K562 (cell line): ENCODE results near the gene USP38. TPM values are rescaled to one million over a fixed set of nuclear protein-coding genes. Genes with fewer than 3 reads are reported as not detected.

Experiments used
- E2F6 ChIP-seq, 2 experiments: IDR thresholded peaks; 2 replicates each; pipeline ENCODE4 v1.6.1; 2011; ENCODE audit warnings: borderline replicate concordance in 1 of 2, control low read depth in 1 of 2, low read depth in 1 of 2, low read length in 1 of 2, mild to moderate bottlenecking in 1 of 2, mixed read lengths in 1 of 2, moderate library complexity in 1 of 2; ENCODE audit not compliant: insufficient read depth in 1 of 2, insufficient read length in 1 of 2, poor library complexity in 1 of 2, severe bottlenecking in 1 of 2; ENCODE audit errors: extremely low read depth in 1 of 2
- E4F1 ChIP-seq: fragments of 250-450 bp; sonication (Bioruptor Pico); IDR thresholded peaks from 2 replicates; pipeline ENCODE4 v1.5.0; 2021; ENCODE audit warnings: mild to moderate bottlenecking, borderline replicate concordance
- NFE2 ChIP-seq: IDR thresholded peaks from 2 replicates; pipeline ENCODE4 v1.6.1; 2014; ENCODE audit warnings: antibody characterized with exemption, low read depth
- PKNOX1 ChIP-seq: fragments of 450-650 bp; IDR thresholded peaks from 2 replicates; pipeline ENCODE4 v1.6.1; 2016
- SIX5 ChIP-seq, 2 experiments: IDR thresholded peaks; 2 replicates each; pipeline ENCODE4 v1.6.1; 2011; ENCODE audit warnings: low read length in 2 of 2, borderline replicate concordance in 1 of 2, low read depth in 1 of 2, mild to moderate bottlenecking in 1 of 2, moderate library complexity in 1 of 2; ENCODE audit not compliant: insufficient read depth in 1 of 2
- ZNF740 ChIP-seq, 3 experiments: fragments of 200-800 bp in 1 of 3; sonication (Bioruptor generic) in 1 of 3; sonication (generic) in 1 of 3; formaldehyde crosslinking in 1 of 3; IDR thresholded peaks; 2 replicates each; pipeline versions ENCODE4 v1.6.1 to v1.8.0; 2016 to 2022; ENCODE audit warnings: mild to moderate bottlenecking in 2 of 3, missing compliant biosample characterization in 2 of 3, missing genetic modification characterization in 2 of 3, missing genetic modification reagents in 1 of 3
- polyA plus RNA-seq, 8 experiments: library from polyadenylated mRNA; depleted of rRNA in 4 of 8; stranded (reverse) in 5 of 8; unstranded in 3 of 8; fragments of >200 nt; fragmentation: Nextera tagmentation in 2 of 8; fragmentation: Illumina TruSeq in 1 of 8; extraction: Ambion mirVana in 2 of 8; extraction: Trizol in 1 of 8; gene quantifications; 2 replicates each; pipeline versions ENCODE4 v1.2.1 to v1.2.3, GENCODE V29; 2011 to 2014; ENCODE audit warnings: inconsistent platforms in 1 of 8, missing spikeins in 1 of 8
- total RNA-seq, 7 experiments: library from RNA; depleted of rRNA in 6 of 7; stranded (reverse); fragments of >200 nt in 6 of 7; fragmentation: Illumina TruSeq in 2 of 7; extraction: Trizol in 2 of 7; gene quantifications; 2 replicates each; pipeline versions ENCODE4 v1.2.1 to v1.2.3, GENCODE V29; 2011 to 2021; ENCODE audit warnings: low replicate concordance in 1 of 7
- TF ChIP-seq, protein P1 (sequence below), 2 experiments: fragments of 150-350 bp in 1 of 2; IDR thresholded peaks; 2 replicates each; pipeline ENCODE4 v1.6.1; 2012 to 2016; ENCODE audit warnings: low read depth in 2 of 2, low read length in 2 of 2, mild to moderate bottlenecking in 1 of 2, moderate library complexity in 1 of 2
- TF ChIP-seq, protein P2 (sequence below): fragments of 450-650 bp; IDR thresholded peaks from 2 replicates; pipeline ENCODE4 v1.6.1; 2016; ENCODE audit warnings: borderline replicate concordance
- TF ChIP-seq, protein P3 (sequence below): fragments of 200-800 bp; sonication (Bioruptor generic); IDR thresholded peaks from 2 replicates; pipeline ENCODE4 v1.6.1; 2017; ENCODE audit warnings: missing genetic modification characterization, missing compliant biosample characterization

Gene USP38
- total and polyA plus RNA-seq, 9 of the 15 experiments (the other 6 are each of a cell fraction or from before 2014, with no cell fraction given) = 4.2 to 20.6 (median 11.2) TPM

DNA sequence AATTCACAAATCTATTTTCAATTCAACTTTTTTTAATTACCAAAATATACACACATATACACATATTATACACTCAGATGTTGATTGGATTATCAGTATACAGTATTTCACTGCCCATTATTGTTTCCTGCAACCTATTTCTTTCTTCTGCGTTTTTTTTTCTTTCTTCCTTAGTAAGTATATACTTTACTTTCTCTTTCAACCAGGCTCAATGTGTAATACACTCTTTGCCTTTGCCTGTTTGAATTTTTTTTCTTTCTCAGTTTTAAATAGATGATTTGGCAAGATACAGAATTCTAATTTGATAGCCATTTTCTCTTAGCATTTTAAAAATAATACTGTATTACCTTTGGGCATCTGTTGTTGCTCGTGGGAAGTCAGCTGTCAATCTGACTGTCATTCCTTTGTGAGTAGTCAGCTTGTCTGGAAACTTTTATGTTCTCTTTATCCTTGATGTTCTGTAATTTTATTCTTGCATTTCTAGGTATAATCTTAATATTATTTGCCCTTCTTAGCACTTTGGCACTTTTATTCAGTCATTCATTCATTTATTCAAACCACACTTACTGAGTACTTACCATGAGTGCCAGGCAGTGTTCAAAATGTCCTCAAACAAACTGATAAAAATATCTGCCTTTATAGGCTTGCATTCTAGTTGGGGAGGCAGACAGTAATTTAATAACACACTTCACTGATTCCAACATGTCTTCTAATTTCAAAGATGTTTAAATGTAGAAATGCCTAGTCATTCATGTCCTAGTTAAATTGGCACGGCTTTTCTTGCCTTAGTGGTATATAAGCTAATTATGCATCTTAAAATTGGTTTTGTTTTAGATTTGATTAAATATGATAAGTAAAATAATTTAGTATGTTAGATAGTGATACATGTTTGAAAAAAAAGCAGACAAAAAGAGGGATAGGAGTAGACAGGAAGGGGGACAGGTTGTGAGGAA is 3.7 kb downstream of the USP38 start (continued):
- TF ChIP-seq, protein P1, sequence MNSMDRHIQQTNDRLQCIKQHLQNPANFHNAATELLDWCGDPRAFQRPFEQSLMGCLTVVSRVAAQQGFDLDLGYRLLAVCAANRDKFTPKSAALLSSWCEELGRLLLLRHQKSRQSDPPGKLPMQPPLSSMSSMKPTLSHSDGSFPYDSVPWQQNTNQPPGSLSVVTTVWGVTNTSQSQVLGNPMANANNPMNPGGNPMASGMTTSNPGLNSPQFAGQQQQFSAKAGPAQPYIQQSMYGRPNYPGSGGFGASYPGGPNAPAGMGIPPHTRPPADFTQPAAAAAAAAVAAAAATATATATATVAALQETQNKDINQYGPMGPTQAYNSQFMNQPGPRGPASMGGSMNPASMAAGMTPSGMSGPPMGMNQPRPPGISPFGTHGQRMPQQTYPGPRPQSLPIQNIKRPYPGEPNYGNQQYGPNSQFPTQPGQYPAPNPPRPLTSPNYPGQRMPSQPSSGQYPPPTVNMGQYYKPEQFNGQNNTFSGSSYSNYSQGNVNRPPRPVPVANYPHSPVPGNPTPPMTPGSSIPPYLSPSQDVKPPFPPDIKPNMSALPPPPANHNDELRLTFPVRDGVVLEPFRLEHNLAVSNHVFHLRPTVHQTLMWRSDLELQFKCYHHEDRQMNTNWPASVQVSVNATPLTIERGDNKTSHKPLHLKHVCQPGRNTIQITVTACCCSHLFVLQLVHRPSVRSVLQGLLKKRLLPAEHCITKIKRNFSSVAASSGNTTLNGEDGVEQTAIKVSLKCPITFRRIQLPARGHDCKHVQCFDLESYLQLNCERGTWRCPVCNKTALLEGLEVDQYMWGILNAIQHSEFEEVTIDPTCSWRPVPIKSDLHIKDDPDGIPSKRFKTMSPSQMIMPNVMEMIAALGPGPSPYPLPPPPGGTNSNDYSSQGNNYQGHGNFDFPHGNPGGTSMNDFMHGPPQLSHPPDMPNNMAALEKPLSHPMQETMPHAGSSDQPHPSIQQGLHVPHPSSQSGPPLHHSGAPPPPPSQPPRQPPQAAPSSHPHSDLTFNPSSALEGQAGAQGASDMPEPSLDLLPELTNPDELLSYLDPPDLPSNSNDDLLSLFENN (IDR thresholded peaks at IDR 0.05; ENCODE audit: low read depth in 2 of 2, low read length in 2 of 2) = no peak
- TF ChIP-seq ZNF740 (CRISPR knock-in tag; IDR thresholded peaks at IDR 0.05) (no peak), ZNF740 (tag; IDR thresholded peaks at IDR 0.05) (no peak), E4F1 (no peak), NFE2 (peak; percentile 81), E2F6 (IDR thresholded peaks at IDR 0.05; ENCODE audit: borderline replicate concordance in 1 of 2, extremely low read depth in 1 of 2, insufficient read depth in 1 of 2, insufficient read length in 1 of 2, low read depth in 1 of 2, low read length in 1 of 2, poor library complexity in 1 of 2, severe bottlenecking in 1 of 2) (no peak), PKNOX1 (peak; percentile 80), SIX5 (IDR thresholded peaks at IDR 0.05; ENCODE audit: borderline replicate concordance in 1 of 2, insufficient read depth in 1 of 2, low read depth in 1 of 2, low read length in 2 of 2) (no peak)
- TF ChIP-seq, protein P2, sequence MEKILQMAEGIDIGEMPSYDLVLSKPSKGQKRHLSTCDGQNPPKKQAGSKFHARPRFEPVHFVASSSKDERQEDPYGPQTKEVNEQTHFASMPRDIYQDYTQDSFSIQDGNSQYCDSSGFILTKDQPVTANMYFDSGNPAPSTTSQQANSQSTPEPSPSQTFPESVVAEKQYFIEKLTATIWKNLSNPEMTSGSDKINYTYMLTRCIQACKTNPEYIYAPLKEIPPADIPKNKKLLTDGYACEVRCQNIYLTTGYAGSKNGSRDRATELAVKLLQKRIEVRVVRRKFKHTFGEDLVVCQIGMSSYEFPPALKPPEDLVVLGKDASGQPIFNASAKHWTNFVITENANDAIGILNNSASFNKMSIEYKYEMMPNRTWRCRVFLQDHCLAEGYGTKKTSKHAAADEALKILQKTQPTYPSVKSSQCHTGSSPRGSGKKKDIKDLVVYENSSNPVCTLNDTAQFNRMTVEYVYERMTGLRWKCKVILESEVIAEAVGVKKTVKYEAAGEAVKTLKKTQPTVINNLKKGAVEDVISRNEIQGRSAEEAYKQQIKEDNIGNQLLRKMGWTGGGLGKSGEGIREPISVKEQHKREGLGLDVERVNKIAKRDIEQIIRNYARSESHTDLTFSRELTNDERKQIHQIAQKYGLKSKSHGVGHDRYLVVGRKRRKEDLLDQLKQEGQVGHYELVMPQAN = peak; percentile 20; the same call in 1 of the 2 replicates
- TF ChIP-seq, protein P3, sequence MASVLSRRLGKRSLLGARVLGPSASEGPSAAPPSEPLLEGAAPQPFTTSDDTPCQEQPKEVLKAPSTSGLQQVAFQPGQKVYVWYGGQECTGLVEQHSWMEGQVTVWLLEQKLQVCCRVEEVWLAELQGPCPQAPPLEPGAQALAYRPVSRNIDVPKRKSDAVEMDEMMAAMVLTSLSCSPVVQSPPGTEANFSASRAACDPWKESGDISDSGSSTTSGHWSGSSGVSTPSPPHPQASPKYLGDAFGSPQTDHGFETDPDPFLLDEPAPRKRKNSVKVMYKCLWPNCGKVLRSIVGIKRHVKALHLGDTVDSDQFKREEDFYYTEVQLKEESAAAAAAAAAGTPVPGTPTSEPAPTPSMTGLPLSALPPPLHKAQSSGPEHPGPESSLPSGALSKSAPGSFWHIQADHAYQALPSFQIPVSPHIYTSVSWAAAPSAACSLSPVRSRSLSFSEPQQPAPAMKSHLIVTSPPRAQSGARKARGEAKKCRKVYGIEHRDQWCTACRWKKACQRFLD (CRISPR knock-in tag) = no peak
